Neural cell (in vitro differentiated cells): Measurements from ENCODE around the gene KCNE1. TPM values are rescaled to one million over a fixed set of nuclear protein-coding genes. Genes with fewer than 3 reads are reported as not detected.

ENCODE experiments used
- H2AFZ ChIP-seq: fragments of 200-600, 300-800 bp; sonication (generic), shearing (Covaris generic); 2 replicates; pipeline ENCODE4 v1.6.0; 2014; ENCODE audit warnings: low read depth, mild to moderate bottlenecking, antibody characterized with exemption, low read length, moderate library complexity
- H3F3A ChIP-seq: fragments of 200-600 bp; shearing (Covaris generic); 2 replicates; pipeline ENCODE4 v1.6.1; 2016; ENCODE audit warnings: mild to moderate bottlenecking, moderate library complexity, mixed read lengths, antibody characterized with exemption, low read length; ENCODE audit not compliant: insufficient read depth, poor library complexity, severe bottlenecking
- H3K27ac ChIP-seq: fragments of 200-600, 300-800 bp; sonication (generic), shearing (Covaris generic); 2 replicates; pipeline ENCODE4 v1.5.1; 2014; ENCODE audit warnings: mild to moderate bottlenecking, low read length, moderate library complexity
- H3K27me3 ChIP-seq: fragments of 300-800, 200-600 bp; sonication (generic), shearing (Covaris generic); 2 replicates; pipeline ENCODE4 v1.6.0; 2014; ENCODE audit warnings: mild to moderate bottlenecking, low read depth, low read length, moderate library complexity; ENCODE audit not compliant: insufficient read depth
- H3K36me3 ChIP-seq: fragments of 300-800, 200-600 bp; sonication (generic), shearing (Covaris generic); 2 replicates; pipeline ENCODE4 v1.5.1; 2014; ENCODE audit warnings: mild to moderate bottlenecking, antibody characterized with exemption, low read length, moderate library complexity; ENCODE audit not compliant: insufficient read depth
- H3K4me2 ChIP-seq: fragments of 300-800, 200-600 bp; sonication (generic), shearing (Covaris generic); 2 replicates; pipeline ENCODE4 v1.6.0; 2014; ENCODE audit warnings: mild to moderate bottlenecking, low read length
- H3K4me3 ChIP-seq: fragments of 300-800, 200-600 bp; sonication (generic), shearing (Covaris generic); 2 replicates; pipeline ENCODE4 v1.5.1; 2014; ENCODE audit warnings: mild to moderate bottlenecking, low read length, moderate library complexity
- H3K79me2 ChIP-seq: fragments of 200-600 bp; shearing (Covaris generic); replicated peaks from 2 replicates; pipeline ENCODE4 v1.6.0; 2014; ENCODE audit warnings: mild to moderate bottlenecking, low read length, moderate library complexity; ENCODE audit not compliant: insufficient read depth
- H3K9ac ChIP-seq: fragments of 300-800, 200-600 bp; sonication (generic), shearing (Covaris generic); 2 replicates; pipeline ENCODE4 v1.6.1; 2016; ENCODE audit warnings: mild to moderate bottlenecking, low read length, mixed read lengths
- H3K9me2 ChIP-seq: fragments of 200-600 bp; shearing (Covaris generic); 2 replicates; pipeline ENCODE4 v1.6.1; 2016; ENCODE audit warnings: mild to moderate bottlenecking, low read length, mixed read lengths; ENCODE audit not compliant: insufficient read depth
- H3K9me3 ChIP-seq: fragments of 200-600, 300-800 bp; sonication (generic), shearing (Covaris generic); 2 replicates; pipeline ENCODE4 v1.6.1; 2016; ENCODE audit warnings: mild to moderate bottlenecking, mixed run types, low read length, moderate library complexity, mixed read lengths
- H4K20me1 ChIP-seq: fragments of 200-600 bp; shearing (Covaris generic); 2 replicates; pipeline ENCODE4 v1.6.1; 2016; ENCODE audit warnings: mild to moderate bottlenecking, mixed run types; ENCODE audit not compliant: insufficient read depth
- CTCF ChIP-seq: fragments of 450-650 bp; IDR thresholded peaks from 2 replicates; pipeline ENCODE4 v1.5.1; 2014; ENCODE audit warnings: antibody characterized with exemption, mild to moderate bottlenecking, moderate library complexity; ENCODE audit not compliant: poor library complexity, severe bottlenecking
- EP300 ChIP-seq: fragments of 450-650 bp; conservative IDR thresholded peaks from 2 replicates; pipeline ENCODE4 v1.6.1; 2014; ENCODE audit warnings: antibody characterized with exemption, mild to moderate bottlenecking, moderate library complexity; ENCODE audit not compliant: poor library complexity, severe bottlenecking
- EZH2 ChIP-seq: fragments of 200-600, 300-800 bp; shearing (Covaris generic), sonication (generic); IDR thresholded peaks from 2 replicates; pipeline ENCODE4 v1.6.1; 2014; ENCODE audit warnings: antibody characterized with exemption, low read length, borderline replicate concordance, mild to moderate bottlenecking; ENCODE audit not compliant: insufficient read depth, poor library complexity, severe bottlenecking
- MXI1 ChIP-seq: fragments of 450-650 bp; conservative IDR thresholded peaks from 2 replicates; pipeline ENCODE4 v1.6.1; 2014; ENCODE audit warnings: antibody characterized with exemption, mild to moderate bottlenecking; ENCODE audit not compliant: poor library complexity, severe bottlenecking
- POLR2AphosphoS5 ChIP-seq: IDR thresholded peaks from 2 replicates; pipeline ENCODE4 v1.6.1; 2012
- RAD21 ChIP-seq: fragments of 450-650 bp; conservative IDR thresholded peaks from 2 replicates; pipeline ENCODE4 v1.6.1; 2014; ENCODE audit warnings: antibody characterized with exemption, mild to moderate bottlenecking, moderate library complexity
- REST ChIP-seq: IDR thresholded peaks from 2 replicates; pipeline ENCODE4 v1.6.1; 2012; ENCODE audit warnings: borderline replicate concordance
- SMC3 ChIP-seq: fragments of 450-650 bp; conservative IDR thresholded peaks from 2 replicates; pipeline ENCODE4 v1.6.1; 2014; ENCODE audit warnings: antibody characterized with exemption, mild to moderate bottlenecking, moderate library complexity; ENCODE audit not compliant: poor library complexity
- TAF1 ChIP-seq: IDR thresholded peaks from 2 replicates; pipeline ENCODE4 v1.6.1; 2012; ENCODE audit warnings: low read depth
- polyA plus RNA-seq: library from polyadenylated mRNA; depleted of rRNA; stranded (reverse); fragments of >200 nt; gene quantifications from 2 replicates; pipeline ENCODE4 v1.2.3, GENCODE V29; 2014

KCNE1 gene
- polyA plus RNA-seq, 1 donor from 2014 or later, result not detected

- TF ChIP-seq EP300, result no peak
Measured at GRCh38 chr21:34510148-34511142, 1.6 kb downstream of the KCNE1 start (continued).

GRCh38 chr21:34509151-34509550, 2.9 kb downstream of the KCNE1 start:
- Histone ChIP-seq H4K20me1 (no peaks in the 10 kb centered on the region), H3K9me2 (no peaks in the 10 kb centered on the region), H3K9me3 (no peaks in the 10 kb centered on the region), H3K9ac (no peak overlapping the region), H3K36me3 (no peaks in the 10 kb centered on the region), H3K27ac (no peak overlapping the region), H3F3A (no peaks in the 10 kb centered on the region), H3K27me3 (no peaks in the 10 kb centered on the region), H3K4me3 (no peak overlapping the region), H2AFZ (no peak overlapping the region), H3K79me2 (no peaks in the 10 kb centered on the region), H3K4me2 (no peak overlapping the region)
- TF ChIP-seq EP300, result no peak
- TF ChIP-seq REST, result no peak
- no peak for TF ChIP-seq POLR2AphosphoS5
- no peak for TF ChIP-seq EZH2
- no peak for TF ChIP-seq TAF1
- TF ChIP-seq SMC3, result no peak
- TF ChIP-seq RAD21, result no peak
- no peak for TF ChIP-seq MXI1
- TF ChIP-seq CTCF, result no peak

- Histone ChIP-seq H3K27me3 (no peaks in the 10 kb centered on the region), H3F3A (no peaks in the 10 kb centered on the region), H3K4me2 (no peak overlapping the region), H3K4me3 (no peak overlapping the region), H3K27ac (no peak overlapping the region), H2AFZ (no peak overlapping the region), H3K9me3 (no peaks in the 10 kb centered on the region), H4K20me1 (no peaks in the 10 kb centered on the region), H3K36me3 (no peaks in the 10 kb centered on the region), H3K9ac (no peak overlapping the region), H3K79me2 (no peaks in the 10 kb centered on the region), H3K9me2 (no peaks in the 10 kb centered on the region)
- no peak for TF ChIP-seq EP300
- no peak for TF ChIP-seq POLR2AphosphoS5
- no peak for TF ChIP-seq MXI1
- no peak for TF ChIP-seq EZH2
- TF ChIP-seq RAD21, result no peak
- TF ChIP-seq SMC3, result no peak
- no peak for TF ChIP-seq TAF1
- no peak for TF ChIP-seq REST
- no peak for TF ChIP-seq CTCF
Measured at GRCh38 chr21:34504595-34504994, 7.4 kb downstream of the KCNE1 start.
